Measurements from ENCODE around the gene OBSCN. TPM values are rescaled to one million over a fixed set of nuclear protein-coding genes. Genes with fewer than 3 reads are reported as not detected.

The OBSCN gene
- total RNA-seq, 1 experiment from 2014 or later = 33.3 TPM

GRCh38 chr1:228361314-228362140 lies 153.7 kb downstream of the OBSCN start:
- H3K9me3 ChIP-seq (ENCODE audit: control insufficient read depth, low read depth, low read length) = no peaks in the 10 kb centered on the region
- H3K9ac ChIP-seq (ENCODE audit: extremely low read depth, insufficient read length, low read length) = no peak overlapping the region
- H3T11ph ChIP-seq (ENCODE audit: low read length) = no peak overlapping the region
- H3K4me1 Mint-ChIP-seq = 0 out of 4 replicates have a peak, but pooled peaks cover 0 to 3% of the 10 kb centered on the region in 2 experiments
- no peak overlapping the region for H4K91ac ChIP-seq (ENCODE audit: insufficient read length, low read depth, low read length)
- peaks cover 4% of the 10 kb centered on the region for H4K20me1 ChIP-seq (ENCODE audit: control insufficient read depth, insufficient read depth, insufficient read length)
- H3K9me3 Mint-ChIP-seq = no peaks in the 10 kb centered on the region
- H3K4me3 Mint-ChIP-seq = no peak overlapping the region
- H3K27ac ChIP-seq (ENCODE audit: insufficient read length, low read depth, low read length) = no peak overlapping the region
- H2BK120ac ChIP-seq (ENCODE audit: low read depth, low read length, poor library complexity, severe bottlenecking) = no peak overlapping the region
- H4K5ac ChIP-seq (ENCODE audit: insufficient read length, low read depth, low read length) = no peak overlapping the region
- no peak overlapping the region for H3K56ac ChIP-seq (ENCODE audit: insufficient read length, low read depth, low read length)
- peaks cover 0 to 3% (median 1%) of the 10 kb centered on the region in 3 experiments; a peak in 3 of 7 replicates for H3K36me3 Mint-ChIP-seq (ENCODE audit: insufficient read depth in 1 of 3, low read depth in 3 of 3)
- H3K79me1 ChIP-seq (ENCODE audit: insufficient read depth, low read depth, low read length, poor library complexity, severe bottlenecking) = no peaks in the 10 kb centered on the region
- WGBS (ENCODE audit: extremely low coverage, insufficient read length, low lambda C conversion rate) = no CpG with 5 or more reads among the region's 26 CpGs
- no peak overlapping the region for H2AK5ac ChIP-seq (ENCODE audit: insufficient read length, low read length)
- H2BK20ac ChIP-seq (ENCODE audit: low read depth, low read length, poor library complexity, severe bottlenecking) = no peak overlapping the region
- H3K4ac ChIP-seq (ENCODE audit: low read depth, low read length) = no peak overlapping the region
- DNase-seq = no peak
- no peak overlapping the region for H2AFZ ChIP-seq (ENCODE audit: low read length)
- H2BK5ac ChIP-seq (ENCODE audit: insufficient read length, low read length) = no peak overlapping the region
- H3K4me2 ChIP-seq (ENCODE audit: insufficient read depth, insufficient read length, low read length) = no peak overlapping the region
- TF ChIP-seq, protein P1, sequence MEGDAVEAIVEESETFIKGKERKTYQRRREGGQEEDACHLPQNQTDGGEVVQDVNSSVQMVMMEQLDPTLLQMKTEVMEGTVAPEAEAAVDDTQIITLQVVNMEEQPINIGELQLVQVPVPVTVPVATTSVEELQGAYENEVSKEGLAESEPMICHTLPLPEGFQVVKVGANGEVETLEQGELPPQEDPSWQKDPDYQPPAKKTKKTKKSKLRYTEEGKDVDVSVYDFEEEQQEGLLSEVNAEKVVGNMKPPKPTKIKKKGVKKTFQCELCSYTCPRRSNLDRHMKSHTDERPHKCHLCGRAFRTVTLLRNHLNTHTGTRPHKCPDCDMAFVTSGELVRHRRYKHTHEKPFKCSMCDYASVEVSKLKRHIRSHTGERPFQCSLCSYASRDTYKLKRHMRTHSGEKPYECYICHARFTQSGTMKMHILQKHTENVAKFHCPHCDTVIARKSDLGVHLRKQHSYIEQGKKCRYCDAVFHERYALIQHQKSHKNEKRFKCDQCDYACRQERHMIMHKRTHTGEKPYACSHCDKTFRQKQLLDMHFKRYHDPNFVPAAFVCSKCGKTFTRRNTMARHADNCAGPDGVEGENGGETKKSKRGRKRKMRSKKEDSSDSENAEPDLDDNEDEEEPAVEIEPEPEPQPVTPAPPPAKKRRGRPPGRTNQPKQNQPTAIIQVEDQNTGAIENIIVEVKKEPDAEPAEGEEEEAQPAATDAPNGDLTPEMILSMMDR (conservative IDR thresholded peaks at IDR 0.05) = no peak
- peaks cover 2% of the 10 kb centered on the region; the same call in 1 of the 2 replicates for H3K27me3 Mint-ChIP-seq (ENCODE audit: low read depth)
- no peak overlapping the region for H4K8ac ChIP-seq (replicated peaks; ENCODE audit: insufficient read length, low read depth, low read length)
- no peak overlapping the region; the same call in 1 of the 2 replicates for H3K14ac ChIP-seq (ENCODE audit: insufficient read depth, low read length)
- no peak overlapping the region for H3K23ac ChIP-seq (ENCODE audit: insufficient read length, low read depth, low read length)
- H2BK15ac ChIP-seq (ENCODE audit: low read depth, low read length) = no peak overlapping the region
- H2BK12ac ChIP-seq (ENCODE audit: insufficient read length, low read depth, low read length) = no peak overlapping the region
- H3K23me2 ChIP-seq (ENCODE audit: insufficient read length, low read depth, low read length, poor library complexity, severe bottlenecking) = no peaks in the 10 kb centered on the region
- H3K4me1 ChIP-seq (ENCODE audit: insufficient read depth, low read length) = no peaks in the 10 kb centered on the region
- H3K79me2 ChIP-seq (ENCODE audit: insufficient read depth, low read length) = no peaks in the 10 kb centered on the region
- no peak overlapping the region for H3K18ac ChIP-seq (ENCODE audit: insufficient read length, low read depth, low read length)
- no peaks in the 10 kb centered on the region for H3K27me3 ChIP-seq (ENCODE audit: insufficient read depth, low read length)
- H3K27ac Mint-ChIP-seq = no peak overlapping the region

Data from H9 (cell line).